HEK293 (cell line): ENCODE results near the gene MTHFSD.

Experiments
- CTCF ChIA-PET: fragments of 350-600 bp; formaldehyde crosslinking; extraction: SDS; loops from one replicate; lab custom pipeline; 2021; ENCODE audit warnings: antibody characterized with exemption; lab: Yijun Ruan, JAX
- POLR2A ChIA-PET: fragments of 300-600 bp; formaldehyde crosslinking; extraction: SDS; loops from one replicate; lab custom pipeline; 2020; ENCODE audit warnings: antibody characterized with exemption, inconsistent platforms; lab: Yijun Ruan, JAX
- H3K27ac ChIP-seq: fragments of 200-500 bp; sonication (Bioruptor generic); 2 replicates; pipeline ENCODE4 v1.5.1; 2014; ENCODE audit warnings: low read depth, low read length, control low read depth, inconsistent platforms; ENCODE audit errors: extremely low read depth
- H3K36me3 ChIP-seq, 2 experiments: fragments of 200-500 bp in 1 of 2; sonication (Bioruptor generic) in 1 of 2; 1 replicate in 1 of 2; 2 replicates in 1 of 2; pipeline ENCODE4 v1.5.1; 2014 to 2017; ENCODE audit warnings: inconsistent platforms in 2 of 2, low read length in 2 of 2; ENCODE audit not compliant: control insufficient read depth in 2 of 2, insufficient read depth in 1 of 2
- H3K4me1 ChIP-seq: fragments of 200-500 bp; sonication (Bioruptor generic); 2 replicates; pipeline ENCODE4 v1.5.1; 2014; ENCODE audit warnings: mild to moderate bottlenecking, low read length, inconsistent platforms; ENCODE audit not compliant: control insufficient read depth, insufficient read depth
- H3K4me3 ChIP-seq: 2 replicates; pipeline ENCODE4 v1.5.1; 2011; ENCODE audit warnings: low read depth, mild to moderate bottlenecking, control low read depth, low read length, moderate library complexity
- H3K9me3 ChIP-seq: fragments of 200-500 bp; sonication (Bioruptor generic); 2 replicates; pipeline ENCODE4 v1.5.1; 2014; ENCODE audit warnings: low read depth, low read length, inconsistent platforms; ENCODE audit not compliant: control insufficient read depth, insufficient read depth
- REPIN1 ChIP-seq: fragments of 450-650 bp; formaldehyde crosslinking; IDR thresholded peaks from 2 replicates; pipeline ENCODE4 v1.5.1; 2017; ENCODE audit warnings: missing biosample characterization, missing genetic modification characterization, low read depth
- ZBTB8A ChIP-seq: fragments of 450-650 bp; formaldehyde crosslinking; IDR thresholded peaks from 2 replicates; pipeline ENCODE4 v1.5.1; 2016; ENCODE audit warnings: missing biosample characterization, missing genetic modification characterization
- ZNF335 ChIP-seq: fragments of 450-650 bp; formaldehyde crosslinking; conservative IDR thresholded peaks from 2 replicates; pipeline ENCODE4 v1.5.1; 2016; ENCODE audit warnings: missing biosample characterization, missing genetic modification characterization
- ZNF473 ChIP-seq: fragments of 450-650 bp; formaldehyde crosslinking; IDR thresholded peaks from 2 replicates; pipeline ENCODE4 v1.5.1; 2017; ENCODE audit warnings: missing biosample characterization, missing genetic modification characterization
- TF ChIP-seq, protein P1 (sequence below): fragments of 450-650 bp; formaldehyde crosslinking; IDR thresholded peaks from 2 replicates; pipeline ENCODE4 v1.5.1; 2016; ENCODE audit warnings: missing biosample characterization, missing genetic modification characterization
- TF ChIP-seq, protein P2 (sequence below): fragments of 450-650 bp; formaldehyde crosslinking; IDR thresholded peaks from 2 replicates; pipeline ENCODE4 v1.5.1; 2016; ENCODE audit warnings: missing biosample characterization, missing genetic modification characterization
- TF ChIP-seq, protein P3 (sequence below): fragments of 450-650 bp; formaldehyde crosslinking; conservative IDR thresholded peaks from 2 replicates; pipeline ENCODE4 v1.5.1; 2016; ENCODE audit warnings: low read depth, missing biosample characterization, missing genetic modification characterization

The MTHFSD gene

GRCh38 chr16:86569701-86570447, 14.8 kb upstream of the MTHFSD start:
- H3K9me3 ChIP-seq, result no peaks in the 10 kb centered on the region
- H3K4me1 ChIP-seq, result no peaks in the 10 kb centered on the region
- CTCF ChIA-PET, result interaction anchor here (0.6 to 8.8 kb wide), 5 partner anchors 143 to 508 kb away, joined by 3 to 127 read pairs (median 4); no protein-coding TSS in a partner anchor
- H3K27ac ChIP-seq, result no peak overlapping the region
- TF ChIP-seq, protein P1, sequence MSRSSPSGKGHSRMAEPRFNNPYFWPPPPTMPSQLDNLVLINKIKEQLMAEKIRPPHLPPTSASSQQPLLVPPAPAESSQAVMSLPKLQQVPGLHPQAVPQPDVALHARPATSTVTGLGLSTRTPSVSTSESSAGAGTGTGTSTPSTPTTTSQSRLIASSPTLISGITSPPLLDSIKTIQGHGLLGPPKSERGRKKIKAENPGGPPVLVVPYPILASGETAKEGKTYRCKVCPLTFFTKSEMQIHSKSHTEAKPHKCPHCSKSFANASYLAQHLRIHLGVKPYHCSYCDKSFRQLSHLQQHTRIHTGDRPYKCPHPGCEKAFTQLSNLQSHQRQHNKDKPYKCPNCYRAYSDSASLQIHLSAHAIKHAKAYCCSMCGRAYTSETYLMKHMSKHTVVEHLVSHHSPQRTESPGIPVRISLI, result no peak
- TF ChIP-seq ZBTB8A (tag by site-specific recombination), result no peak
- H3K36me3 ChIP-seq, result no peaks in the 10 kb centered on the region
- H3K4me3 ChIP-seq, result no peak overlapping the region; the same call in 1 of the 2 replicates
- POLR2A ChIA-PET, result no interaction called here

- peak overlapping the region; percentile 60 for H3K4me3 ChIP-seq
- no peak overlapping the region for H3K27ac ChIP-seq
- CTCF ChIA-PET, result interaction anchor here (0.7 to 8.8 kb wide), 4 partner anchors 144 to 509 kb away, joined by 3 to 127 read pairs (median 4); no protein-coding TSS in a partner anchor
- POLR2A ChIA-PET, result no interaction called here
- TF ChIP-seq, protein P2, sequence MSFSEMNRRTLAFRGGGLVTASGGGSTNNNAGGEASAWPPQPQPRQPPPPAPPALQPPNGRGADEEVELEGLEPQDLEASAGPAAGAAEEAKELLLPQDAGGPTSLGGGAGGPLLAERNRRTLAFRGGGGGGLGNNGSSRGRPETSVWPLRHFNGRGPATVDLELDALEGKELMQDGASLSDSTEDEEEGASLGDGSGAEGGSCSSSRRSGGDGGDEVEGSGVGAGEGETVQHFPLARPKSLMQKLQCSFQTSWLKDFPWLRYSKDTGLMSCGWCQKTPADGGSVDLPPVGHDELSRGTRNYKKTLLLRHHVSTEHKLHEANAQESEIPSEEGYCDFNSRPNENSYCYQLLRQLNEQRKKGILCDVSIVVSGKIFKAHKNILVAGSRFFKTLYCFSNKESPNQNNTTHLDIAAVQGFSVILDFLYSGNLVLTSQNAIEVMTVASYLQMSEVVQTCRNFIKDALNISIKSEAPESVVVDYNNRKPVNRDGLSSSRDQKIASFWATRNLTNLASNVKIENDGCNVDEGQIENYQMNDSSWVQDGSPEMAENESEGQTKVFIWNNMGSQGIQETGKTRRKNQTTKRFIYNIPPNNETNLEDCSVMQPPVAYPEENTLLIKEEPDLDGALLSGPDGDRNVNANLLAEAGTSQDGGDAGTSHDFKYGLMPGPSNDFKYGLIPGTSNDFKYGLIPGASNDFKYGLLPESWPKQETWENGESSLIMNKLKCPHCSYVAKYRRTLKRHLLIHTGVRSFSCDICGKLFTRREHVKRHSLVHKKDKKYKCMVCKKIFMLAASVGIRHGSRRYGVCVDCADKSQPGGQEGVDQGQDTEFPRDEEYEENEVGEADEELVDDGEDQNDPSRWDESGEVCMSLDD, result no peak
- TF ChIP-seq, protein P3, sequence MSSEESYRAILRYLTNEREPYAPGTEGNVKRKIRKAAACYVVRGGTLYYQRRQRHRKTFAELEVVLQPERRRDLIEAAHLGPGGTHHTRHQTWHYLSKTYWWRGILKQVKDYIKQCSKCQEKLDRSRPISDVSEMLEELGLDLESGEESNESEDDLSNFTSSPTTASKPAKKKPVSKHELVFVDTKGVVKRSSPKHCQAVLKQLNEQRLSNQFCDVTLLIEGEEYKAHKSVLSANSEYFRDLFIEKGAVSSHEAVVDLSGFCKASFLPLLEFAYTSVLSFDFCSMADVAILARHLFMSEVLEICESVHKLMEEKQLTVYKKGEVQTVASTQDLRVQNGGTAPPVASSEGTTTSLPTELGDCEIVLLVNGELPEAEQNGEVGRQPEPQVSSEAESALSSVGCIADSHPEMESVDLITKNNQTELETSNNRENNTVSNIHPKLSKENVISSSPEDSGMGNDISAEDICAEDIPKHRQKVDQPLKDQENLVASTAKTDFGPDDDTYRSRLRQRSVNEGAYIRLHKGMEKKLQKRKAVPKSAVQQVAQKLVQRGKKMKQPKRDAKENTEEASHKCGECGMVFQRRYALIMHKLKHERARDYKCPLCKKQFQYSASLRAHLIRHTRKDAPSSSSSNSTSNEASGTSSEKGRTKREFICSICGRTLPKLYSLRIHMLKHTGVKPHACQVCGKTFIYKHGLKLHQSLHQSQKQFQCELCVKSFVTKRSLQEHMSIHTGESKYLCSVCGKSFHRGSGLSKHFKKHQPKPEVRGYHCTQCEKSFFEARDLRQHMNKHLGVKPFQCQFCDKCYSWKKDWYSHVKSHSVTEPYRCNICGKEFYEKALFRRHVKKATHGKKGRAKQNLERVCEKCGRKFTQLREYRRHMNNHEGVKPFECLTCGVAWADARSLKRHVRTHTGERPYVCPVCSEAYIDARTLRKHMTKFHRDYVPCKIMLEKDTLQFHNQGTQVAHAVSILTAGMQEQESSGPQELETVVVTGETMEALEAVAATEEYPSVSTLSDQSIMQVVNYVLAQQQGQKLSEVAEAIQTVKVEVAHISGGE (tag by site-specific recombination), result no peak
- TF ChIP-seq REPIN1 (tag by site-specific recombination), result no peak
- H3K4me1 ChIP-seq, result no peaks in the 10 kb centered on the region
- no peaks in the 10 kb centered on the region for H3K36me3 ChIP-seq
- H3K9me3 ChIP-seq, result no peaks in the 10 kb centered on the region
These were observed 13.9 kb upstream of the MTHFSD start for GRCh38 chr16:86568677-86569623.

DNA sequence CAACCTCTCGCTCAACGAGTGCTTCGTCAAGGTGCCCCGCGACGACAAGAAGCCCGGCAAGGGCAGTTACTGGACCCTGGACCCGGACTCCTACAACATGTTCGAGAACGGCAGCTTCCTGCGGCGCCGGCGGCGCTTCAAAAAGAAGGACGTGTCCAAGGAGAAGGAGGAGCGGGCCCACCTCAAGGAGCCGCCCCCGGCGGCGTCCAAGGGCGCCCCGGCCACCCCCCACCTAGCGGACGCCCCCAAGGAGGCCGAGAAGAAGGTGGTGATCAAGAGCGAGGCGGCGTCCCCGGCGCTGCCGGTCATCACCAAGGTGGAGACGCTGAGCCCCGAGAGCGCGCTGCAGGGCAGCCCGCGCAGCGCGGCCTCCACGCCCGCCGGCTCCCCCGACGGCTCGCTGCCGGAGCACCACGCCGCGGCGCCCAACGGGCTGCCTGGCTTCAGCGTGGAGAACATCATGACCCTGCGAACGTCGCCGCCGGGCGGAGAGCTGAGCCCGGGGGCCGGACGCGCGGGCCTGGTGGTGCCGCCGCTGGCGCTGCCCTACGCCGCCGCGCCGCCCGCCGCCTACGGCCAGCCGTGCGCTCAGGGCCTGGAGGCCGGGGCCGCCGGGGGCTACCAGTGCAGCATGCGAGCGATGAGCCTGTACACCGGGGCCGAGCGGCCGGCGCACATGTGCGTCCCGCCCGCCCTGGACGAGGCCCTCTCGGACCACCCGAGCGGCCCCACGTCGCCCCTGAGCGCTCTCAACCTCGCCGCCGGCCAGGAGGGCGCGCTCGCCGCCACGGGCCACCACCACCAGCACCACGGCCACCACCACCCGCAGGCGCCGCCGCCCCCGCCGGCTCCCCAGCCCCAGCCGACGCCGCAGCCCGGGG, 12.9 kb upstream of the MTHFSD start:
- ChIA-PET CTCF (interaction anchor here (0.7 to 8.8 kb wide), 3 partner anchors 301 to 493 kb away, joined by 3 to 127 read pairs (median 3); no protein-coding TSS in a partner anchor), POLR2A (no interaction called here)
- H3K36me3 ChIP-seq, result no peaks in the 10 kb centered on the region
- no peaks in the 10 kb centered on the region for H3K4me1 ChIP-seq
- no peak overlapping the region for H3K27ac ChIP-seq
- TF ChIP-seq ZNF335, result peak; percentile 86; the same call in 1 of the 2 replicates
- no peak for TF ChIP-seq ZNF473 (tag by site-specific recombination)
- TF ChIP-seq, all 188 proteins: peak for 1
- Histone ChIP-seq H3K4me3 (peak overlapping the region; percentile 60), H3K9me3 (no peaks in the 10 kb centered on the region)
